Measurements from ENCODE around the gene MAP3K7.

Gene MAP3K7

DNA sequence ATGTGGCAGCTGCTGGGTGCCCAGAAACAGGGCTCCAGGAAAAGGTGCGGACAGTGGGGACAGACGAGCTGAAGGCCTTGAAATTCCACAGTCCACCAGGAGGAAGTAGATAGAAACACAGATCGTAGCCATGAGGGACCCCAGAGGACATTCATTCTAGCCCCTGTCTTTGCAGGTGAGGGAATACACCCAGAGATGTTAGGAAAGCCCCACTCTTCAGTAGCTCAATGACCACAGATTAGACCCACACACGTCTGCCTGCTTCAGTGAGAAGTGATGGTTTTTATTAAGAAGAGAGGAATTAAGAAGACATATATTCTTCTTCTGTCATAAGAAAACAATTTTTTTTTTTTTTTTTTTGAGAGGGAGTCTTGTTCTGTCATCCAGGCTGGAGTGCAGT is 123.0 kb downstream of the MAP3K7 start:
- in situ Hi-C loops (cut with HindIII; ENCODE audit: low sequenced_read_pairs), result no loop called here

All from endothelial cell of hepatic sinusoid (primary cell).